NCI-H1417 treated with DMSO at 0.1 percent for 48 hours (cell line): ENCODE data around the gene MX1.

ENCODE experiments used
- DNase-seq: peaks from one replicate; lab custom pipeline; 2025; lab: John Stamatoyannopoulos, UW

MX1 gene

GRCh38 chr21:41491412-41491811 is 65.4 kb downstream of the MX1 start:
- DNase-seq, result no peak

GRCh38 chr21:41494242-41494641 is 68.2 kb downstream of the MX1 start:
- DNase-seq, result no peak

GRCh38 chr21:41497008-41497407 is 71.0 kb downstream of the MX1 start:
- no peak for DNase-seq

GRCh38 chr21:41497788-41498187 is 71.7 kb downstream of the MX1 start:
- no peak for DNase-seq

- DNase-seq, result no peak
These were observed 73.9 kb downstream of the MX1 start for GRCh38 chr21:41499920-41500319.

- no peak for DNase-seq
These were observed 74.3 kb downstream of the MX1 start for GRCh38 chr21:41500363-41500762.

- no peak for DNase-seq
These were observed 74.9 kb downstream of the MX1 start for GRCh38 chr21:41500931-41501381.

GRCh38 chr21:41501919-41502318 is 75.9 kb downstream of the MX1 start:
- no peak for DNase-seq

- no peak for DNase-seq
These were observed 77.3 kb downstream of the MX1 start for GRCh38 chr21:41503331-41503730.

GRCh38 chr21:41504030-41504429 is 78.0 kb downstream of the MX1 start:
- DNase-seq, result no peak

GRCh38 chr21:41506005-41506594 is 80.1 kb downstream of the MX1 start:
- no peak for DNase-seq

GRCh38 chr21:41506611-41507520 is 80.8 kb downstream of the MX1 start:
- no peak for DNase-seq

GRCh38 chr21:41507521-41508414 is 81.7 kb downstream of the MX1 start, which contains the start of gene TMPRSS2:
TMPRSS2 (minus strand) TSS chr21:41508158; CDS start chr21:41498133, 10,025 bp downstream.
- no peak for DNase-seq

GRCh38 chr21:41508415-41509144 is 82.5 kb downstream of the MX1 start:
- no peak for DNase-seq
